Parathyroid adenoma (tissue), 2 donors: ENCODE measurements around the gene NUMBL.

Experiments used
- H2AFZ ChIP-seq: fragments of 300-600 bp; sonication (generic); one replicate; pipeline ENCODE4 v1.7.0; 2017; ENCODE audit warnings: antibody characterized with exemption, mild to moderate bottlenecking
- H3K27ac ChIP-seq: fragments of 300-600 bp; sonication (generic); one replicate; pipeline ENCODE4 v1.7.0; 2017
- H3K27me3 ChIP-seq: fragments of 300-600 bp; sonication (generic); one replicate; pipeline ENCODE4 v1.7.0; 2017; ENCODE audit warnings: low read length; ENCODE audit not compliant: control insufficient read depth, insufficient read depth
- H3K36me3 ChIP-seq: fragments of 300-600 bp; sonication (generic); one replicate; pipeline ENCODE4 v1.7.0; 2017; ENCODE audit warnings: low read length; ENCODE audit not compliant: control insufficient read depth, insufficient read depth
- H3K4me1 ChIP-seq: fragments of 300-600 bp; sonication (generic); one replicate; pipeline ENCODE4 v1.7.0; 2017; ENCODE audit warnings: control low read depth
- H3K4me2 ChIP-seq: fragments of 300-600 bp; sonication (generic); one replicate; pipeline ENCODE4 v1.7.0; 2017; ENCODE audit warnings: low read length
- H3K4me3 ChIP-seq: fragments of 300-600 bp; sonication (generic); one replicate; pipeline ENCODE4 v1.7.0; 2017; ENCODE audit warnings: low read depth, low read length
- H3K79me2 ChIP-seq: fragments of 300-600 bp; sonication (generic); one replicate; pipeline ENCODE4 v1.7.0; 2017; ENCODE audit warnings: control low read depth
- H3K9ac ChIP-seq: fragments of 300-600 bp; sonication (generic); one replicate; pipeline ENCODE4 v1.7.0; 2017; ENCODE audit warnings: mild to moderate bottlenecking
- H3K9me3 ChIP-seq: fragments of 300-600 bp; sonication (generic); one replicate; pipeline ENCODE4 v1.7.0; 2017; ENCODE audit warnings: low read length; ENCODE audit not compliant: control insufficient read depth
- CTCF ChIP-seq: fragments of 300-600 bp; sonication (generic); IDR thresholded peaks from one replicate; pipeline ENCODE4 v1.7.0; 2017; ENCODE audit warnings: antibody characterized with exemption, mild to moderate bottlenecking
- donor health status: primary hyperparathyroidism.

The NUMBL gene

GRCh38 chr19:40690050-40690692 lies at the start of gene NUMBL:
Gene NUMBL (minus strand): TSS chr19:40690651. CDS start chr19:40690483, 168 bp downstream.
- H3K79me2 ChIP-seq = no peaks in the 10 kb centered on the region
- TF ChIP-seq CTCF = no peak
- H3K27ac ChIP-seq = peak within 1 kb of the TSS; percentile 41
- no peaks in the 10 kb centered on the region for H3K36me3 ChIP-seq
- H3K27me3 ChIP-seq = no peaks in the 10 kb centered on the region
- peak within 1 kb of the TSS; percentile 61 for H3K4me2 ChIP-seq
- H3K9me3 ChIP-seq = no peaks in the 10 kb centered on the region
- H3K4me1 ChIP-seq = peaks cover 3% of the 10 kb centered on the region
- no peak within 1 kb of the TSS for H3K9ac ChIP-seq
- peak within 1 kb of the TSS; percentile 38 for H3K4me3 ChIP-seq
- H2AFZ ChIP-seq = peak within 1 kb of the TSS; percentile 73

GRCh38 chr19:40739030-40739839 lies 48.8 kb upstream of the NUMBL start:
- Histone ChIP-seq H3K36me3 (no peaks in the 10 kb centered on the region), H3K79me2 (no peaks in the 10 kb centered on the region), H3K9ac (no peak overlapping the region), H3K27ac (no peak overlapping the region), H3K4me1 (no peaks in the 10 kb centered on the region), H3K4me2 (no peak overlapping the region), H3K9me3 (no peaks in the 10 kb centered on the region), H3K4me3 (no peak overlapping the region), H2AFZ (no peak overlapping the region), H3K27me3 (no peaks in the 10 kb centered on the region)
- TF ChIP-seq CTCF = no peak

GRCh38 chr19:40737102-40737644 lies 46.7 kb upstream of the NUMBL start:
- Histone ChIP-seq H3K36me3 (no peaks in the 10 kb centered on the region), H3K9ac (no peak overlapping the region), H3K79me2 (no peaks in the 10 kb centered on the region), H3K4me2 (no peak overlapping the region), H2AFZ (no peak overlapping the region), H3K4me1 (no peaks in the 10 kb centered on the region), H3K4me3 (no peak overlapping the region), H3K9me3 (no peaks in the 10 kb centered on the region), H3K27me3 (no peaks in the 10 kb centered on the region), H3K27ac (no peak overlapping the region)
- TF ChIP-seq CTCF = no peak

- no peak overlapping the region for H3K27ac ChIP-seq
- no peaks in the 10 kb centered on the region for H3K79me2 ChIP-seq
- no peak overlapping the region for H3K9ac ChIP-seq
- no peak for TF ChIP-seq CTCF
- H3K36me3 ChIP-seq = no peaks in the 10 kb centered on the region
- H3K4me1 ChIP-seq = no peaks in the 10 kb centered on the region
- no peaks in the 10 kb centered on the region for H3K27me3 ChIP-seq
- no peaks in the 10 kb centered on the region for H3K9me3 ChIP-seq
- H2AFZ ChIP-seq = no peak overlapping the region
- H3K4me3 ChIP-seq = no peak overlapping the region
- no peak overlapping the region for H3K4me2 ChIP-seq
Measured at GRCh38 chr19:40736661-40737060, 46.2 kb upstream of the NUMBL start.
